WERI-Rb-1 (cell line): ENCODE measurements around the gene ASAP3.

Experiments used
- DNase-seq: peaks from one replicate; pipeline ENCODE4 v3.0.0-alpha.2; 2020
- H3K27ac ChIP-seq: fragments of 250-450 bp; sonication (Bioruptor Pico); 2 replicates; pipeline ENCODE4 v1.5.1; 2020; ENCODE audit warnings: mild to moderate bottlenecking, moderate library complexity
- H3K27me3 ChIP-seq: fragments of 250-450 bp; sonication (Bioruptor Pico); 2 replicates; pipeline ENCODE4 v1.5.1; 2021; ENCODE audit warnings: mild to moderate bottlenecking, low read depth, moderate library complexity; ENCODE audit not compliant: insufficient read depth, severe bottlenecking
- H3K36me3 ChIP-seq: fragments of 250-450 bp; sonication (Bioruptor Pico); 2 replicates; pipeline ENCODE4 v1.5.1; 2020; ENCODE audit warnings: mild to moderate bottlenecking, moderate library complexity
- H3K4me3 ChIP-seq: 2 replicates; pipeline ENCODE4 v1.5.1; 2011; ENCODE audit warnings: low read depth, mild to moderate bottlenecking, control low read depth, low read length
- H3K9me3 ChIP-seq: fragments of 250-450 bp; sonication (Bioruptor Pico); 2 replicates; pipeline ENCODE4 v1.5.1; 2021; ENCODE audit warnings: mild to moderate bottlenecking, moderate library complexity; ENCODE audit not compliant: severe bottlenecking
- CTCF ChIP-seq: IDR thresholded peaks from 2 replicates; pipeline ENCODE4 v1.5.1; 2011; ENCODE audit warnings: low read depth, mild to moderate bottlenecking, control low read depth, inconsistent platforms, low read length

ASAP3 gene

GRCh38 chr1:23438545-23438944, 45.4 kb downstream of the ASAP3 start:
- no peaks in the 10 kb centered on the region for H3K9me3 ChIP-seq
- DNase-seq = no peak
- TF ChIP-seq CTCF = no peak
- no peak overlapping the region for H3K27ac ChIP-seq
- no peak overlapping the region for H3K4me3 ChIP-seq
- no peaks in the 10 kb centered on the region for H3K27me3 ChIP-seq
- H3K36me3 ChIP-seq = peaks cover 14% of the 10 kb centered on the region

GRCh38 chr1:23437355-23437664, 46.7 kb downstream of the ASAP3 start:
- H3K9me3 ChIP-seq = no peaks in the 10 kb centered on the region
- no peaks in the 10 kb centered on the region for H3K27me3 ChIP-seq
- no peak for DNase-seq
- H3K36me3 ChIP-seq = peaks cover 22% of the 10 kb centered on the region
- no peak overlapping the region for H3K27ac ChIP-seq
- H3K4me3 ChIP-seq = no peak overlapping the region
- no peak for TF ChIP-seq CTCF

DNA sequence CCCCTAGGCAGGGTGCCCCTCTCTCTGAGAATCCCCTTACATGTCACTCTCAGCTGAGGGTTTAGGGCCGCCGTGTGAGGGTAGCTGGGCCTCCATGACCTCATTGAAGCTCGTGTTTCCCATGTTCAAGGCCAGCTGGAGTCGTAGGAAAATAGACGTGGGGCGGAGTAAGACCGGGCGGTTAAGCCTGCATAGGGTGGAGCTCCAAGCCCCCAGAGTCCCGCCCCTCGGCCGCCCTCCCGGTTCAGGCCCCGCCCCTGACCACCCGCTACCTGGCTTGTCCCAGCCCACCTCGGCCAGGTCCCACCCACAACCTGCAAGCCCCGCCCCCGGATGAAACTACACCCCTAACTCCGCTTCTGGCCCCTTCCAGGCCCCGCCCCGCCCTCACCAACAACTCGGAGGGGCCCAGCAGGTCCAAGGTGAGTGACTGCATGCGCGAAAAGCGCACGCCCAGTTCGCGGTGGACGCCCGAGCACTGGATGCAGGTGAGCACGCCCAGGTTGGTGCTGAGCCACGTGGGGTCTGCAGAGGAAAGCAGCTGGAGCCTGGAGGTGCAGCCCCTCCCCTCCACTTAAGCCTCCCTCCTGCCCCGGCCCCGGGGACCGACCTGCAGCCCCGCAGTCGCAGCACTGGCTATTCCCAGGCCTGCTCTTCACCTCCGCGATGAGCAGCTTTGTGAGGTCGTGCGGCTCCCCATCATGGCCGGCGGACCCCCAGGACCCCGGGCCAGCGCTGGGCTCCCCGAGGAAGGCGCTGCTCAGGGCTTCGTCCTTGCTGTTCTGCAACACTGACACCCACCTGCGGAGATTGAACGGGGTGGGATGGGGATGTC, 47.2 kb downstream of the ASAP3 start:
- peak; percentile 65 for DNase-seq
- peaks cover 20% of the 10 kb centered on the region for H3K36me3 ChIP-seq
- H3K4me3 ChIP-seq = no peak overlapping the region
- no peak for TF ChIP-seq CTCF
- peak overlapping the region; percentile 43; the same call in 1 of the 2 replicates for H3K27ac ChIP-seq
- no peaks in the 10 kb centered on the region for H3K9me3 ChIP-seq
- no peaks in the 10 kb centered on the region for H3K27me3 ChIP-seq

GRCh38 chr1:23434260-23434775, 49.7 kb downstream of the ASAP3 start:
- Histone ChIP-seq H3K36me3 (peaks cover 21% of the 10 kb centered on the region), H3K27ac (no peak overlapping the region), H3K9me3 (no peaks in the 10 kb centered on the region), H3K27me3 (no peaks in the 10 kb centered on the region), H3K4me3 (no peak overlapping the region)
- no peak for TF ChIP-seq CTCF
- DNase-seq = no peak

- H3K9me3 ChIP-seq = no peaks in the 10 kb centered on the region
- no peaks in the 10 kb centered on the region for H3K27me3 ChIP-seq
- DNase-seq = no peak
- TF ChIP-seq CTCF = no peak
- no peak overlapping the region for H3K27ac ChIP-seq
- H3K36me3 ChIP-seq = peaks cover 21% of the 10 kb centered on the region
- H3K4me3 ChIP-seq = no peak overlapping the region
Observed at GRCh38 chr1:23433122-23433521, 50.9 kb downstream of the ASAP3 start.
